Medulla oblongata (tissue), 1 donor: ENCODE results near the gene HSPA1L.
"Not testable (repeated sequence)": the region's sequence is repeated elsewhere in the genome, so short reads cannot be mapped to it uniquely, and the experiment has no call there.

ENCODE experiments used
- DNase-seq: peaks from one replicate; pipeline ENCODE4 v3.0.0-alpha.2; 2015; ENCODE audit errors: extremely low spot score

HSPA1L gene

DNA sequence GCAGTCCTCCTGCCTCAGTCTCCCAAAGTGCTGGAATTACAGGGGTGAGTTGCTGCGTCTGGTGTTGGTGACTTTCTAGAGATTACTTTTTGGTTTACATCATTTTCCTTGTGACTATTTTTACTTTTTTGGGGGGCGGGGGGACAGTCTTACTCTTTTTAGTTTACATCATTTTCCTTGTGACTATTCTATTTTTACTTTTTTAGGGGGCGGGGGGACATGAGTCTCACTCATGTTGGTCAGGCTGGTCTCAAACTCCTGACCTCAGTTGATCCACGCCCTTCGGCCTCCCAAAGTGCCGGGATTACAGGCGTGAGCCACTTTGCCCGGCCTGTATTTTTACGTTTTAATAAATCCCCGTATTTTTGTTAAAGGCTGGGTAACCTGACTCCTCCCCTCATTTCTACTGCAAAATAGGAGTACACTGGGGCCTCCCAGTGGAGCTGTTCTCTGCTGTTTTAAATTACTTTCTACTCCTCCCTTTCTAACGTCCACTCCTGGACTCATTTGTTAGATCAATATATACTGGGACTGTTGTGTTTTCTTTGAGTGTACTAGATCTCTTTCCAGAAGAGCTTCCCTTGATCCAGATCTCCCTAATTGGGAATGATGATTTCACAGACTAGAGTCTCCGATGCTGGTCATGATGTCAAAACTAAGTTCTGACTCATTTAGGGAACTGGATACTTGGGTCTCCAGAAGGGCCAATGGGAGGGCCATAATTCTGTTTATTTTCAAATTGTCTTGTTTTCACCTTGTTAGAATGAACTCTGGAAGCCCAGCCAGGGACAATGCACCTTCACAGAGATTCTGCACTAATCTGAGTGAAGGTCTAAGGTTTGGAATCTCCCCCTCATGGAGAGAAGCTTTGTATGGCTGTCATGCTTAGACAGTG lies 21.6 kb upstream of the HSPA1L start:
- no peak for DNase-seq

DNA sequence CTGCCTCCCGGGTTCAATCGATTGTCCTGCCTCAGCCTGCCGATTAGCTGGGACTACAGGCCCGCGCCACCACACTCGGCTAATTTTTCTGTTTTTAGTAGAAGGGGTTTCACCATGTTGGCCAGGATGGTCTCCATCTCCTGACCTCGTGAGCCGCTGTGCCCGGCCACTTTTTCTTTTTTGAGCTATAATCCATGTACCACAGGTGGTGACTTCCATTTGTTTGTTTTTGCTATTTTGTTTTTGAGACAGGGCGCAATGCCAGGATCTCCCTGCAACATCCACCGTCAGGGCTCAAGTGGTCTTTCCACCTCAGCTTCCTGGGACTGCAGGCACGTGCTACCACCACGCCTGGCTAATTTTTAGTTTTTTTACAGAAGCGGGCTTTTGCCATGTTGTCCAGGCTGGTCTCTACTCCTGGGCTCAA lies 21.0 kb upstream of the HSPA1L start:
- no peak for DNase-seq

DNA sequence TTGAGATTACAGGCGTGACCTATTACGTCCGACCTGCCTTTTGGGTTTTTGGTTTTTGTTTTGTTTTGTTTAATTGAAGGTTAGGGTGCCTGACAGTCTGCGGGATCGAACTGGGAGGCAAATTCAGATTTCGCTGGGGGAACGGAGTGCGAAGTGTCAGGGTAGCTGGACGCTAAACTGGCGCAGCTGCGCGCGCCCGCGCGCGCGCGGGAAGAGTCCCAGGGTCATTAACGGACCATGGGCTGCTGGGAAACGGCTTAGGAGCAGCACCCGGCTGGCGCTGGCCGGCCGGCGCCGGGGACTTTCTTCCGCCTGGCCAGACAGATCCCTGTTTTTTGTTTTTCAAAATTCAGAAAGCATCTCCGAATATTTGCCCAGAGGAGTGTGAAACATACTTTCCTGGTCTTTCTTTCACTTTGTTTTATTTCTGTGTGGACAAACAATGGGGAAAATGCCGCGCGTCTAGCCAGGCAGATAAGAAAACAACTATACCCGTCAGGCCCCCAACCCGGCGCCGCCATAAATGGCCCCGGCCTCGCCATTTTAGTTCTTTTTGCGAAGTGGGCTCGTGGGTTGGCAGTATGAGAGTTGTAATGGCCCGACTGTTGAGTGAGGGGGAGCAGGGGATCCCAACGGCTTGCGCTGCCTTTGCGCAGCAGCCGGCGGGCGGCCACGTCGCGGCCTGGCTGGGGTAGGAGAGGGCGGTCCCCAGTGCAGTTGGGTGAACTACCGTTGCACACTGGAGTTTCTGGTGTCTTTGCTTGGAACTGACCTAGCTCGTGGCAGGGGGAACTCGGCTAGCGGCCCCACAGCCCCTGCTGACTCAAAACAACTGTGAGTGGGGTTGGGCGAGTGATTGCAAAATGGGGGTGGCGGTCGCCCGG lies 19.5 kb upstream of the HSPA1L start:
- DNase-seq = peak; percentile 93

DNA sequence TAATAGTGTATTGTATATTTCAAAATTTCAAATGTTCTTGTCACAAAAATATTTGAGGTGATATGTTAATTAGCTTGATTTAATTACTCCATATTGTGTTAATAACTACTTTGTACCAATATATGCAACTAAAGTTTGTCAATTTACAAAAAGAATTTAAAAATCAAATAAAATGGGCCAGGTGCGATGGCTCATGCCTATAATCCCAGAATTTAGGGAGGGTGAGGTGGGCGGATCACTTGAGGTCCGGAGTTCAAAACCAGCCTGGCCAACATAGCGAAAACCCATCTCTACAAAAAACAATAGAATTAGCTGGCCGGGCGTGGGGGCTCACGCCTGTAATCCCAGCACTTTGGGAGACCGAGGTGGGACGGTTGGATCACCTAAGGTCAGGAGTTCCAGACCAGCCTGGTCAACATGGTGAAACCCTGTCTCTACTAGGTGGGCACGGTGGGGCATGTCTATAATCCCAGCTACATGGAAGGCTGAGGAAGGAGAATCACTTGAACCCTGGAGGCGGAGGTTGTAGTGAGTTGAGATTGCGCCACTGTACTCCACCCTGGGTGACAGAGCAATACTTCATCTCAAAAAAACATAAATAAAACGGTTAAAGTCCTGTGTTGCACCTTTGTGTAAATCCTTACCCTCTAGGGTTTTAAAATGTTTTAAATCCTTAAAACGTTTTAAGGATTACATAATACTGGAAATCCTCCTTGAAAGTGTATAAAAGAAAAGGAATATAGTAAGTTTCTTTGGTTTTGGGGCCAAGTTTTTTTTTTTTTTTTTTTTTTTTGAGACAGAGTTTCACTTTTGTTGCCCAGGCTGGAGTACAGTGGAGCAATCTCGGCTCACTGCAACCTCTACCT lies 16.5 kb upstream of the HSPA1L start:
- peak; percentile 58 for DNase-seq

DNA sequence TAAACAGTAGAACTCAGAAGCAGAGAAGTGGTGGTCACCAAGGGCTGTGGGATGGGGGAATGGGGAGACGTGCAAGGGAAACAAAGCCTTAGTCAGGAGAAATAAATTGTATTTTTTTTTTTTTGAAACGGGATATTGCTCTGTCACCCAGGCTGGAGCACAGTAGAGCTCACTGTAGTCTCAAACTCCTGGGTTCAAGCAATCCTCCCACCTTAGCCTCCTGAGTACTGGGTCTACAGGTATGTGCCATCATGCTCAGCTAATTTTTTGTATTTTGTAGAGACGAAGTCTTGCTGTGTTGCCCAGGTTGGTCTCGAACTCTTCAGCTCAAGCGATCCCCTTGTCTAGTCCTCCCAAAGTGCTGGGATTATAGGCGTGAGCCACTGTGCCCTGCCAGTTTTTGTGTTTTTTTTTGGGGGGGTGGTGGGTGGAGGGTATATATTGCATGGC lies 15.8 kb upstream of the HSPA1L start:
- peak; percentile 80 for DNase-seq

DNA sequence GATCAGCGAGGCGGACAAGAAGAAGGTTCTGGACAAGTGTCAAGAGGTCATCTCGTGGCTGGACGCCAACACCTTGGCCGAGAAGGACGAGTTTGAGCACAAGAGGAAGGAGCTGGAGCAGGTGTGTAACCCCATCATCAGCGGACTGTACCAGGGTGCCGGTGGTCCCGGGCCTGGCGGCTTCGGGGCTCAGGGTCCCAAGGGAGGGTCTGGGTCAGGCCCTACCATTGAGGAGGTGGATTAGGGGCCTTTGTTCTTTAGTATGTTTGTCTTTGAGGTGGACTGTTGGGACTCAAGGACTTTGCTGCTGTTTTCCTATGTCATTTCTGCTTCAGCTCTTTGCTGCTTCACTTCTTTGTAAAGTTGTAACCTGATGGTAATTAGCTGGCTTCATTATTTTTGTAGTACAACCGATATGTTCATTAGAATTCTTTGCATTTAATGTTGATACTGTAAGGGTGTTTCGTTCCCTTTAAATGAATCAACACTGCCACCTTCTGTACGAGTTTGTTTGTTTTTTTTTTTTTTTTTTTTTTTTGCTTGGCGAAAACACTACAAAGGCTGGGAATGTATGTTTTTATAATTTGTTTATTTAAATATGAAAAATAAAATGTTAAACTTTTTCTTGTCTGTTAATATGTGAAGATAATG lies 14.7 kb upstream of the HSPA1L start:
- DNase-seq = peak; percentile 84

DNA sequence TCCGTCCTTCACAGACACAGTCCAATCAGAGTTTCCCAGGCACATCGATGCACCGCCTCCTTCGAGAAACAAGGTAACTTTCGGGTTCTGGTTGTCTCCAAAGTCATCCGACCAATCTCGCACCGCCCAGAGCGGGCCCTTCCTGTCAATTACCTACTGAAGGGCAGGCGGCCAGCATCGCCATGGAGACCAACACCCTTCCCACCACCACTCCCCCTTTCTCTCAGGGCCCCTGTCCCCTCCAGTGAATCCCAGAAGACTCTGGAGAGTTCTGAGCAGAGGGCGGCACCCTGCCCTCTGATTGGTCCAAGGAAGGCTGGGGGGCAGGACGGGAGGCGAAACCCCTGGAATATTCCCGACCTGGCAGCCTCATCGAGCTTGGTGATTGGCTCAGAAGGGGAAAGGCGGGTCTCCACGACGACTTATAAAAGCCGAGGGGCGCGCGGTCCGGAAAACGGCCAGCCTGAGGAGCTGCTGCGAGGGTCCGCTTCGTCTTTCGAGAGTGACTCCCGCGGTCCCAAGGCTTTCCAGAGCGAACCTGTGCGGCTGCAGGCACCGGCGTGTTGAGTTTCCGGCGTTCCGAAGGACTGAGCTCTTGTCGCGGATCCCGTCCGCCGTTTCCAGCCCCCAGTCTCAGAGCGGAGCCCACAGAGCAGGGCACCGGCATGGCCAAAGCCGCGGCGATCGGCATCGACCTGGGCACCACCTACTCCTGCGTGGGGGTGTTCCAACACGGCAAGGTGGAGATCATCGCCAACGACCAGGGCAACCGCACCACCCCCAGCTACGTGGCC lies 12.4 kb upstream of the HSPA1L start, which contains the start of gene HSPA1B:
TSS of gene HSPA1B (plus strand) at position 453 of the 794 bp plus-strand sequence. CDS start at position 666, 213 bp downstream.
- DNase-seq = peak; percentile 99

DNA sequence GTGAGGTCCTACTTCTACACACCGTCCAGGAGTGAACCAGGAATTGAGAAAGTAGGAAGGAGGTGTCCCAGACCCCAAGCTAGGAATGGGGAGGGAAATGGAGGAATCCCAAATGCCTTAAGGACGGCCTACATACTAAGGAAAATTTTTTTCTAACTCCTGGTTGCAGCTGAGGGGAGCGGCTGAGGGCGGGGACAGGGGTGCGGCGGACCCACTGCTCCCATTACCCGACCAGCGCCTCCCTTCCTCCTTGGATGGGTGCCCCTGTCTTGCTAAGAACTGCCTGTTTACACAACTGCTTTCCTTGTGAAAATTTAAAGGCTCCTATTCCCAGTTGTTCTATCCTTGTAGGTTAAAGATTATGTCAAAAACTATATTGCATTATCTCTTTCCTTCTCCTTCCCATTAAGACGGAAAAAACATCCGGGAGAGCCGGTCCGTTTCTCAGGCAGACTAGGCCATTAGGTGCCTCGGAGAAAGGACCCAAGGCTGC lies 11.8 kb upstream of the HSPA1L start:
- no peak for DNase-seq

DNA sequence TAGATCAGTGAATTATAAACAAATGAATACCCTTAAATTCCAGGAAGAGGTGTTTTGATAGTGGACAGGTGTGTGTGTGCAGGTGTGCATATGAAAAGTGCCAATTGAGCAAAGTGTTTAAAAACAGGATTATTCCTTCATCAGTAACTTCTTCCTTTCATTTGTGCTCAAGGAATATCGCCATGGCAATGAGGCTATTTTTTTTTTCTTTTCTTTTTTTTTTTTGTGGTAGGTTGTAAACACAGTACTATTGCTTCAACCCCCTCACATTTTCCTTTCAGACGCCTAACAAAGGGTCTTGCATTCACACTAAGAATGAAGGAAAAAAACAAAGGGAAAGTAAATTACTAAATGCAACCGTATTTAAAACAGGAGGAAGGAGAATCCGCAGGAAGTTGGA lies 10.5 kb upstream of the HSPA1L start:
- no peak for DNase-seq

DNA sequence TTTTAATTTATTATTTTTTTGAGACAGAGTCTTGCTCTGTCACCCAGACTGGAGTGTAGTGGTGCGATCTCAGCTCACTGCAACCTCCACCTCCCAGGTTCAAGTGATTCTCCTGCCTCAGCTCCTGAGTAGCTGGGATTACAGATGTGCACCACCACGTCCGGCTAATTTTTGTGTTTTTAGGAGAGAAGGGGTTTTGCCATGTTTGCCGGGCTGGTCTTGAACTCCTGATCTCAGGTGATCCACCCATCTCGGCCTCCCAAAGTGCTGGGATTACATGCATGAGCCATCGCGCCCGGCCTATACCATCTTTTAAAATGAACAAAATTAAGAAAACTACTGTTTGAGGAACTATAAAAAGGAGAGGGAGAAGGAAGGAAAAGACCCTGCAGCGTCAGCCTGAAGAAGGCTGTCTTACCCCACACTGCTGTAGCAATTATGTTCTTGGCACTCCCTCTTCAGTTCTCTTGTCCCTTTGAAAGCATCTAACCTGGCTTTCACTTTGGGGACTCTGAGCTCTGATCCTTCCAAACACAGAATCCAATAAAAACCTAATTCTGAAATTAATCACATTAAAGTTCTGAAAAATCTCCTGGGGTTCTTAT lies 8.6 kb upstream of the HSPA1L start:
- DNase-seq = peak; percentile 46

DNA sequence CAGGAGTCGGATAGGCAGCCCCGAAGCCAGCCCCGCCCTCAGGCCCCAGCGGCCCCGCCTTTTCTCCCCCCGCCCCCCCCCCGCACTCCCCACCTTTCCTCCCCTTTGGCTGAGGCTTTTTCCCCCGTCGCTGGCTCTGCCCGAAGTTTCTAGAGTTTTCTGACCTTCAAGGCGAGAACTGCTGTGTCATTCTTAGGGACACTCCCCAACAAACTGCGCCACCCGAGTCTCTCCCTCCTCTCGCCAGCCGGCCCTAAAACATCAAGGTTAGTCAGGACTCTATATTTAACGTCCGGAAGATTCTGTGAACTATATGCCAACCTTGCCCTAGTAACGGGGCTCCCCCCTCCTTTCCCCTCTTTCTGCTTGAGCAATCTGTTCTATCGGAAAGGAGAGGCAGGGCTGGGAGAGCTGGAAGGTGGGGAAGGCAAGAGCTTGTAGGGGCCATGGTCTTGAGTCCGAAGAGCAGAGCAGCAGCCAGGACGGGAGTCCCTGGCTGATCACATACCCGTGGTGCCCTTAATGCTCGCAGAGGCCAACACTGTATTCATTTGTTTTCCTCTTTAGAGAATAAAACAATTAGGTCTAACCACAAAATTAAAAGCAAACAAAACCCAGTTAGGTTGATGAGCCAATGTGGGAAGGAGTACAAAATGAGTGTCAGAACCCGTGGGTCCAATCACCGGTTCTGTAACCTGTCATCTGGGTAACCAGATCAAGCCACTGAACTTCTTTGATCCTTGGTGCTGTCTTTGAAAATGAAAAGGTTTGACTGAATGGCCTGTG lies 7.1 kb upstream of the HSPA1L start:
- peak; percentile 97 for DNase-seq

DNA sequence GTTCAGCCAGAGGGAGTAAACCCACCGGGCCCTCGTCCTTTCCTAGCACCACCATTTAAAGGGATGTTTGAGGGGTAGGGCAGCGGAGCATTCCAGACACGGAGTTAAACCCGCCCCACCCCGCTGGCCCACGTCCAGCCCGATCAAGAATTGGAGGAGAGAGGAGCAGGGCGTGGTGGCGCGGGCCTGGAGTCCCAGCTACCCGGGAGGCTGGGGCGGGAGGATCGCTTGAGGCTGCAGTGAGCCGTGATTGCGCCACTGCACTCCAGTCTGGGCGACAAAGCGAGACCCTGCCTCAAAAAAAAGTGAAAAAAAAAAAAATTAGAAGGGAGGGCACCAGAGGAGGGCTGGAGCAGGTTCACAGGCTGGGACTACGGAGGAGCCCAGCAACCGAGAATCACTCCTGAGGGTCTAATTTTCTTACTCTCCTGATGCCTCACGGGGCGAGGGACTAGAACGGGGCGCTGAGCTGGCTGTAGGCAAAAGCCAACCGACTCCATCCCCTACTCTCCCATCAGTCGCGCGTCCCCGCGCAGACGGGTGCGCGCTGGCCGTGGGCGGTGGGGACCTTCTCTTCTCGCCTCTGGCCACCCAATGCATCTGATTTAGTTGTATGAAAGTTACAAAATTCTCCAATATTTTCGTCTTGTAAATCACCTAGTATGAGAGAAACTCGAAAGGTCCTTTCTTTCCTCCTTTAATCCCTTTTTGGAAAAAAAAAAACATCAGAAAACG lies 6.4 kb upstream of the HSPA1L start:
- DNase-seq = peak; percentile 81

DNA sequence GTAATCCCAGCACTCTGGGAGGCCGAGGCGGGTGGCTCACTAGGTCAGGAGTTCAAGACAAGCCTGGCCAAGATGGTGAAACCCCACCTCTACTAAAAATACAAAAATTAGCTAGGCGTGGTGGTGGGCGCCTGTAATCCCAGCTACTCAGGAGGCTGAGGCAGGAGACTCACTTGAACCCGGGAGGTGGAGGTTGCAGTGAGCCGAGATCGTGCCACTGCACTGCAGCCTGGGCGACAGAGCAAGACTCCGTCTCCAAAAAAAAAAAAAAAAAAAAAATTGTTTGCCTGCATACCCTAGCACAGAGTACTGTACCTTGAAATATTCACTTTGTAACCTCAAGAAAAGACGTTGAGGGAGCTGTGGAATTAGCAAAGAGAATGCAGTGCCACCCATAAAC lies 5.3 kb upstream of the HSPA1L start:
- DNase-seq = not testable (repeated sequence)

DNA sequence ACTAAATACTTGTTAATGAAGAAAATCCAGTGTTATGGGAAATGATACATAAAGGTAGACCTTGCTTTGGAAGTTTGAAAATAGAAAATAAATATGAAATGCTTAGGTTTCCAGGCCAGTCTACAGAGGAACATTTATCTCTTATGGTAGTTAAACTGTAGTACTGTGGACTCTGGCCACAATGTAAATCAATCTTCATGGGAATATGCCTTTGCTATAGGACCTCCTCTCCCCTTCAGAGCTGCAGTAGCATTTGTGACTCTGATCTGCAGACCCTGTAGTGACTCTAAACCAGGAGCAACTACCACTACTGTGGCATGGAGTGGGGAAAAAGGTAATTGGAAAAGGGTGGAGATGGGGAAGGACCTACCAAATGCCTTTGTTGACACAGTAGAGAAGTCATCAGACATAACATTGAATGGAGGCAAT lies 4.8 kb upstream of the HSPA1L start:
- DNase-seq = peak; percentile 19

DNA sequence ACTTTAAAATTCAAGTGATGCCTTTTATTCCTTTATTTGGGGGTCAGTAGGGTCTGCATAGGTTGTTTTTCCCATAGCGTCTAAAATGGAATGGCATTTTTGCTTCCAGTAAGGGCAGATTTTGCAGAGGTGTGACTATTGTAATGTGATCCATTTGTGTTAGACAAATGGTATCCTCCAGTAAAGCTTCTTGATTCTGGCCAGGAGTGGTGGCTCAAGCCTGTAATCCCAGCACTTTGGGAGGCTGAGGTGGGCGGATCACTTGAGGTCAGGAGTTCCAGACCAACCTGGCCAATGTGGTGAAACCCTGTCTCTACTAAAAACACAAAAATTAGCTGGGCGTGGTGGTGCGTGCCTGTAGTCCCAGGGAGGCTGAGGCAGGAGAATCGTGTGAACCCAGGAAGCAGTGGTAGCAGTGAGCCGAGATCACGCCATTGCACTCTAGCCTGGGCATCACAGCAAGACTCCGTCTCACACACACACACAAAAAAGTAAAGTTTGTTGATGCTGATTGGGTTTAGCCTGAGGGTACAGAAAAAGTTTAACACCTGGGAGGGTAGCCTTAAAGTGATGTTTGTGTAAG lies 2.9 kb upstream of the HSPA1L start:
- peak; percentile 85 for DNase-seq

DNA sequence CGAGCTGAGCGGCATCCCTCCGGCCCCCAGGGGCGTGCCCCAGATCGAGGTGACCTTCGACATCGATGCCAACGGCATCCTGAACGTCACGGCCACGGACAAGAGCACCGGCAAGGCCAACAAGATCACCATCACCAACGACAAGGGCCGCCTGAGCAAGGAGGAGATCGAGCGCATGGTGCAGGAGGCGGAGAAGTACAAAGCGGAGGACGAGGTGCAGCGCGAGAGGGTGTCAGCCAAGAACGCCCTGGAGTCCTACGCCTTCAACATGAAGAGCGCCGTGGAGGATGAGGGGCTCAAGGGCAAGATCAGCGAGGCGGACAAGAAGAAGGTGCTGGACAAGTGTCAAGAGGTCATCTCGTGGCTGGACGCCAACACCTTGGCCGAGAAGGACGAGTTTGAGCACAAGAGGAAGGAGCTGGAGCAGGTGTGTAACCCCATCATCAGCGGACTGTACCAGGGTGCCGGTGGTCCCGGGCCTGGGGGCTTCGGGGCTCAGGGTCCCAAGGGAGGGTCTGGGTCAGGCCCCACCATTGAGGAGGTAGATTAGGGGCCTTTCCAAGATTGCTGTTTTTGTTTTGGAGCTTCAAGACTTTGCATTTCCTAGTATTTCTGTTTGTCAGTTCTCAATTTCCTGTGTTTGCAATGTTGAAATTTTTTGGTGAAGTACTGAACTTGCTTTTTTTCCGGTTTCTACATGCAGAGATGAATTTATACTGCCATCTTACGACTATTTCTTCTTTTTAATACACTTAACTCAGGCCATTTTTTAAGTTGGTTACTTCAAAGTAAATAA lies 2.2 kb upstream of the HSPA1L start:
- DNase-seq = peak; percentile 81

DNA sequence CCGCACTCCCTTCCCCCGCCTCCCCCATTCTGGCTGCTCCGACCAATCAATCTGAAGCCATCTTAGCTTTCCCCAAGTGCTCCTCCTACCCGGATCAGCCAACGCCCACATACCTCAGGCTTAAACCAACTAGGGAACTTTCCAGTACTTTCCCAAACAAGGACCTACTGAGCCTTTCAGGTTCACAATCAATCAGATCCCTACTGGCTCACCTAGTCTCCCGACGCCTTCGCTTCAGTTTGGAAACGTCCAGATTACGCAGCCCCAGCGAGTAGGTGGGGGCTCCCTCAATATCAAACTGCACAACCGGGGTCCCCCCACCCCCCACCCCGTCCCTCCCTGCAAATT lies 432 bp downstream of the HSPA1L start:
- peak; percentile 99 for DNase-seq
